ENCODE measurements around the gene CHODL. TPM values are rescaled to one million over a fixed set of nuclear protein-coding genes. Genes with fewer than 3 reads are reported as not detected.

CHODL gene
- total and polyA plus RNA-seq, 2 donors (not counting 3 experiments of a cell fraction or from before 2014, with no cell fraction given): not detected

GRCh38 chr21:18249672-18250071, 5.0 kb downstream of the CHODL start:
- FAIRE-seq (no peak), DNase-seq (ENCODE audit: low read depth, low spot score) (no peak)
- Histone ChIP-seq H2AFZ (ENCODE audit: low read depth, low read length) (no peak overlapping the region), H3K9me1 (replicated peaks; ENCODE audit: control insufficient read depth, extremely low read depth, insufficient read depth, low read length) (no peaks in the 10 kb centered on the region), H3K4me2 (ENCODE audit: insufficient read depth, low read length) (no peak overlapping the region), H3K36me3 (ENCODE audit: control insufficient read depth in 2 of 2, extremely low read depth in 1 of 2, insufficient read depth in 2 of 2, low read length in 2 of 2) (no peaks in the 10 kb centered on the region), H3K4me1 (ENCODE audit: control insufficient read depth, extremely low read depth, insufficient read depth, low read length) (no peaks in the 10 kb centered on the region), H3K9me3 (replicated peaks; ENCODE audit: control insufficient read depth, insufficient read depth, low read length) (no peaks in the 10 kb centered on the region), H3K27me3 (ENCODE audit: control insufficient read depth in 2 of 2, insufficient read depth in 2 of 2, low read length in 2 of 2) (peaks cover 11 to 17% of the 10 kb centered on the region in 2 experiments), H4K20me1 (replicated peaks; ENCODE audit: control insufficient read depth, extremely low read depth, insufficient read depth, low read length) (no peaks in the 10 kb centered on the region), H3K4me3 (replicated peaks in 1 of 3; ENCODE audit: insufficient read depth in 1 of 3, low read depth in 1 of 3, low read length in 3 of 3) (no peak overlapping the region), H3K27ac (ENCODE audit: insufficient read depth, low read depth, low read length) (no peak overlapping the region), H3K9ac (replicated peaks; ENCODE audit: extremely low read depth, insufficient read depth, low read length) (no peak overlapping the region), H3K79me2 (ENCODE audit: control insufficient read depth, insufficient read depth, low read length) (no peaks in the 10 kb centered on the region)
- no TSS peak for BruUV-seq (replicated peaks)
- CTCF ChIA-PET: interaction anchor here (0.8 kb wide), 2 partner anchors 17 to 324 kb away, joined by 3 read pairs; no protein-coding TSS in a partner anchor
- no peak for TF ChIP-seq EZH2 (IDR thresholded peaks at IDR 0.05; ENCODE audit: borderline replicate concordance, low read depth, low read length, severe bottlenecking)
- no peak for TF ChIP-seq POLR2AphosphoS5 (IDR thresholded peaks at IDR 0.05; ENCODE audit: insufficient read depth, low read depth, low read length)
- dilution Hi-C loops (cut with MboI; ENCODE audit: extremely low pct_ligation_motif_present, low sequenced_read_pairs): no loop called here
- POLR2A ChIA-PET: no interaction called here
- intact Hi-C loops (cut with micrococcal nuclease): no loop called here

GRCh38 chr21:18251065-18251464, 6.4 kb downstream of the CHODL start:
- H3K4me2 ChIP-seq (ENCODE audit: insufficient read depth, low read length): no peak overlapping the region
- H3K9me3 ChIP-seq (replicated peaks; ENCODE audit: control insufficient read depth, insufficient read depth, low read length): no peaks in the 10 kb centered on the region
- peaks cover 3 to 4% of the 10 kb centered on the region in 2 experiments for H3K27me3 ChIP-seq (ENCODE audit: control insufficient read depth in 2 of 2, insufficient read depth in 2 of 2, low read length in 2 of 2)
- ChIA-PET POLR2A (no interaction called here), CTCF (interaction anchor here (2.4 kb wide), 1 partner anchor 210 kb away, joined by 10 read pairs; no protein-coding TSS in a partner anchor)
- no peak for DNase-seq (ENCODE audit: low read depth, low spot score)
- intact Hi-C loops (cut with micrococcal nuclease) (no loop called here), dilution Hi-C loops (cut with MboI; ENCODE audit: extremely low pct_ligation_motif_present, low sequenced_read_pairs) (no loop called here)
- no peaks in the 10 kb centered on the region for H3K4me1 ChIP-seq (ENCODE audit: control insufficient read depth, extremely low read depth, insufficient read depth, low read length)
- no TSS peak for BruUV-seq (replicated peaks)
- no peaks in the 10 kb centered on the region for H3K36me3 ChIP-seq (ENCODE audit: control insufficient read depth in 2 of 2, extremely low read depth in 1 of 2, insufficient read depth in 2 of 2, low read length in 2 of 2)
- TF ChIP-seq MYC (IDR thresholded peaks at IDR 0.05; ENCODE audit: low read depth, low read length): no peak
- no peak for TF ChIP-seq CTCF (IDR thresholded peaks at IDR 0.05; ENCODE audit: extremely low read depth in 1 of 2, insufficient read depth in 1 of 2, low read depth in 1 of 2, low read length in 2 of 2)
- TF ChIP-seq POLR2A (IDR thresholded peaks at IDR 0.05; ENCODE audit: low read depth, low read length): no peak
- no peak for TF ChIP-seq EZH2 (IDR thresholded peaks at IDR 0.05; ENCODE audit: borderline replicate concordance, low read depth, low read length, severe bottlenecking)
- TF ChIP-seq FOS (IDR thresholded peaks at IDR 0.05; ENCODE audit: borderline replicate concordance, insufficient read depth, low read length): no peak
- no peak for TF ChIP-seq GATA2 (IDR thresholded peaks at IDR 0.05; ENCODE audit: insufficient read depth, insufficient read length, low read depth, low read length)
- TF ChIP-seq POLR2AphosphoS5 (IDR thresholded peaks at IDR 0.05; ENCODE audit: insufficient read depth, low read depth, low read length): no peak
- no peak for TF ChIP-seq MAX (IDR thresholded peaks at IDR 0.05; ENCODE audit: insufficient read depth, insufficient read length)
- TF ChIP-seq JUN (IDR thresholded peaks at IDR 0.05; ENCODE audit: borderline replicate concordance, insufficient read depth, insufficient read length, low read depth): no peak
- H3K79me2 ChIP-seq (ENCODE audit: control insufficient read depth, insufficient read depth, low read length): no peaks in the 10 kb centered on the region
- FAIRE-seq: no peak
- H3K9me1 ChIP-seq (replicated peaks; ENCODE audit: control insufficient read depth, extremely low read depth, insufficient read depth, low read length): no peaks in the 10 kb centered on the region
- no peak overlapping the region for H3K27ac ChIP-seq (ENCODE audit: insufficient read depth, low read depth, low read length)
- no peak overlapping the region for H2AFZ ChIP-seq (ENCODE audit: low read depth, low read length)
- H4K20me1 ChIP-seq (replicated peaks; ENCODE audit: control insufficient read depth, extremely low read depth, insufficient read depth, low read length): no peaks in the 10 kb centered on the region
- H3K9ac ChIP-seq (replicated peaks; ENCODE audit: extremely low read depth, insufficient read depth, low read length): no peak overlapping the region
- no peak overlapping the region for H3K4me3 ChIP-seq (replicated peaks in 1 of 3; ENCODE audit: insufficient read depth in 1 of 3, low read depth in 1 of 3, low read length in 3 of 3)
